Stimulated activated CD4-positive, alpha-beta T cell treated with anti-CD3 and anti-CD28 coated beads, Interleukin-15, amount 100 ng/mL, for 24 hours (primary cell): ENCODE data around the gene VAV2.
"Not testable (repeated sequence)": the region's sequence is repeated elsewhere in the genome, so short reads cannot be mapped to it uniquely, and the experiment has no call there.

ENCODE experiments used
- DNase-seq: peaks from one replicate; pipeline ENCODE4 v3.0.0-alpha.2; 2020

VAV2 gene

GRCh38 chr9:133779516-133780403 is 212.4 kb downstream of the VAV2 start:
- no peak for DNase-seq

- no peak for DNase-seq
Measured at GRCh38 chr9:133779081-133779480, 213.0 kb downstream of the VAV2 start.

DNA sequence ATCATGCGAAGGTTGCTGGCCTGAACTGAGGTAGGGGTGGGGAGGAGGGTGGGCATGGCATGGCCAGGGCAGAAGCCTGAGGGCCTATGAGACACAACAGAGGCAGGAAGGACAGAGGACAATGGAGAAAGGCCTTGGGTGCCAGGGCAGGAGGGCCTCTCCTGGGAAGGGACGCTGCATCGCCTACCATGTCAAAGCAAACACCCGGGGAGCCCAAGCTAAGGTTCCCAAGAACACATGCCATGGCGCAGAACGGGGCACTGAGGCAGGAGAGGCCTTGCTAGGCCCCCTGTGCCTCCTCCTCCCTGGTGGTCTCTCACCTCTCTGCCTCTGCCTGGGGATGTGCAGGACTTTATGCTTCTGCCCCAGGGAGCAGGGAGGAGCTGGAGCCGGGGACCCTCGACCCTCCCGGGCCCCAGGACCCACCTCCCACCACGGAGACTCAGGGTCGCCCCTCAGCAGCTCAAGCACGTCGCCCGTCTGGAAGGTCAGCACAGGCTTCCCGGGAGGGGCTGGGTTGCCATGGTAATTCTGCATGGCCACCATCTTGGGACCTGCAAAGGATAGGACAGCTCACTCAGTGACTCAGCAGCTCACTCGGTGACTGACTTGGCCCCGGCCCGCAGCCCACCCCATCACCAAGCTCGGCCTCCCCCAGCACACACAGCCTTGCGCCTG is 213.6 kb downstream of the VAV2 start:
- no peak for DNase-seq

GRCh38 chr9:133777871-133778270 is 214.3 kb downstream of the VAV2 start:
- no peak for DNase-seq

- DNase-seq = no peak
Measured at GRCh38 chr9:133777068-133777791, 214.9 kb downstream of the VAV2 start.

DNA sequence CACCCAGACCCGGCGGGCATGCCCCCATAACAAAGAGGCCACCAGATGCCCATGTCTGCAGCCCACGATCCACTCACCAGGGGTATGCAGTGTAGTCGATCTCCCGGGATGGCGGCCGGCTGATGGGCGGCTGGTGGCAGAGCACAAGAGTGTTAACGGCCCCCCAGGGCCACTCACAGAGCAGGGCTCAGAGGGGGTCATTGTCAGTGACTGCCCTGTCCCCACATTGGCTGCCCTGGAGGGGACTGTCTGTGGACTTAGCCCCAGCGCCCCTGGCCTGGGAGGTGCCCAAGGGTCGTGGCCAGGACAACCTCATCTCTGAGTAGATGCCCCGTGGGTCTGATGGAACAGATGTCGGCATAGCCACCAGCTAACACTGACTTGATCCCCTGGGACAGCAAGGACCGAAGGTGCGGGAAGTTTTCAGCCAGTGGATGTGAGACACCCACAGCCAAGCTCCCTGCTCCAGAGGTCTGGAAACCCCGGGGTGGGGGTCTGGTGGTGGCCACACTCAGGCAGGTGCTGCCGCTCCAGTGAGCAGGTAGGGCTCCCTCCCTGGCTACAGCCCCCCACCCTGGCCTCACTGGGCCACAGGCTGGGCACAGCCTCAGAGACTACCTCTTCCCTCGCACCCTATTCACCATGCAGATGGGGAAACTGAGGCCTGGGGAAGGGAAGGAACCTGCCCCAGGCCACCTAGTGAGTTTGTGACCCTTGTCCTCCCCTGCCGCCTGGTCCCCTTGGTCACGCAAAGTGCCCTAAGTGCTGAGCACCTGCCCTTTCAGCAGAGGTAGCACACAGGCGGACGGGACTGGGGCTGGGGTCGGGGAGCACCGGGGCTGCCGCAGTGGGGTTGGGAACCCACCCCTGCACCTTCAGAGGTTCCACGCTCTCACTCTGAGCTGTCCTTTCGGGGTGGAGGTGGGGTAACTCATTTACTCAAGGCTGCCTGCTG is 215.9 kb downstream of the VAV2 start:
- DNase-seq = no peak

- DNase-seq = no peak
Measured at GRCh38 chr9:133775291-133775690, 216.8 kb downstream of the VAV2 start.

GRCh38 chr9:133774799-133775198 is 217.3 kb downstream of the VAV2 start:
- DNase-seq = no peak

DNA sequence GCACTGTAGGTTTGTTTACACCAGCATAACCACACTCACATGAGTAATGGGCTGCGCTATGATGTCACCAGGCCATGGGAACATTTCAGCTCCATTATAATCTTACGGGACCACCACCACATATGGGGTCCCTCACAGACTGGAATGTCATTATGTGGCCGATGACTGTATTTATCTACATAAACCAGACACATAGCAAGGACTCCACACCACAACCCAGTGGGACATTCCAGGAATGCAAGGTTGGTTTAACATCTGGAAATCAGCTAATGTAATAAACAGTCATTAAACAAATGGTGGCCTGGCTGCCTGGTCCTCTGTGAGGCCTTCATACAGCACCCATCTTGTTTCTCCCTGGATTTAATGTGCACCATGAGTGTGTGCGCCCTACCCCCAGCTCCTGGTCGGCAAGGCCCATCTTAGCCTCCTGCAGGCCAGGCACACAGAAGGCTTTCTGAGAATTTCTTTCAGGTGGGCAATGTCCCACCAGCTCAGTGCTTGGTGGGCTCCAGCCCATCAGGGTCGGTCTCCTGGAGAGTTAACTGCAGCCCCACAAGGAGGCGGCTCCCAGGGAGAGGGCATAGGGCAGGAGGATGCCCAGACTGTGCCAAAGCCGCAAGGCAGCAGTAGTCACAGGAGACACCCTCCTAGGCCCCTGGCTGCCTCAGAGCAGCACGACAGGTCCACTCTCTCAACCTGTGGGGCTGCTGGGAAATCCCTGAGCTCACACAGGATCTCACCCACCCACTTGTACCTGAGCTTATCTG is 218.1 kb downstream of the VAV2 start:
- no peak for DNase-seq

DNA sequence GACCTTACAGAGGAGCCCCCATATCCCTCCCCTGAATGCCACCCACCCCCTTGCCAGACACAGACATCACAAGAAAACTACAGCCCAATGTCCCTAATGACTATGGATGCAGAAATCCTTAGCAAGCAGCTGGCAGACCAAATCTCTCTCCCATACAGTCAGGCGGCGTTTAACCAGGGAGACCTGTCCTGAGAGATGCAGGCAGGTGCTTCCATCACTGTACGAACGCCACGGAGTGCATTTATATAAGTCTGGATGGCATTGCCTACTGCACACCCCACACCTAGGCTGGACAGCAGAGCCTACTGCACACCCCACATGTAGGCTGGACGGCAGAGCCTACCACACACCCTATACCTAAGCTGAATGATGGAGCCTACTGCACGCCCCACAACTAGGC is 219.5 kb downstream of the VAV2 start:
- DNase-seq = no peak

- DNase-seq = no peak
Measured at GRCh38 chr9:133771486-133772482, 220.3 kb downstream of the VAV2 start.

GRCh38 chr9:133770076-133770777 is 221.9 kb downstream of the VAV2 start:
- no peak for DNase-seq

DNA sequence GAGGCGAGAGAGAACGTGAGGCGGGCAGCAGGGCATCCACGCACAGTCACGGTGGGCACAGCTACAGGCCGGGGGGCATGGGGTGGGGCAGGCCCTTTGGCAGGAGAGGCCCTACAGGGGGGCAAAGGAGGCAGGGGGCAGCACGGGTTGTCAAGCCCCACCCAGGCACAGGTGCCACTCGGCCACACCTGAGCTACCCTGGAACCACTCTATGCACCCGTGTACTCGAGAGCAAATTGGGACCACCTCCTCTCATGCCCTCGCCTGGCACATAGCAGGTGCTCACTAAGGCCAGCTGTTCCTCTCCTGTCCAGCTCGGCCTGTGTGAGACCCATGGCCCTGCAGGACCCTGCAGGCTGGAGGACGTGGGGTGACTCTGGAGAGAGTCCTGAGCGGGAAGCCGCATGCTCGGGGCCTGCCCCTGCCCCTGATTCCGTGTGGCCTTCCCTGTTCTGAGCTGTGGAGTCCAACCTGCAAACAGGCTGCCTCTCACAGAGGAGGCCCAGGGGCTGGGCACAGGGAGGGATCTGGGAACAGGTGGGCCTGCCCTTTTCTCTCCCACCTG is 222.5 kb downstream of the VAV2 start:
- no peak for DNase-seq

GRCh38 chr9:133768859-133769510 is 223.1 kb downstream of the VAV2 start:
- no peak for DNase-seq

DNA sequence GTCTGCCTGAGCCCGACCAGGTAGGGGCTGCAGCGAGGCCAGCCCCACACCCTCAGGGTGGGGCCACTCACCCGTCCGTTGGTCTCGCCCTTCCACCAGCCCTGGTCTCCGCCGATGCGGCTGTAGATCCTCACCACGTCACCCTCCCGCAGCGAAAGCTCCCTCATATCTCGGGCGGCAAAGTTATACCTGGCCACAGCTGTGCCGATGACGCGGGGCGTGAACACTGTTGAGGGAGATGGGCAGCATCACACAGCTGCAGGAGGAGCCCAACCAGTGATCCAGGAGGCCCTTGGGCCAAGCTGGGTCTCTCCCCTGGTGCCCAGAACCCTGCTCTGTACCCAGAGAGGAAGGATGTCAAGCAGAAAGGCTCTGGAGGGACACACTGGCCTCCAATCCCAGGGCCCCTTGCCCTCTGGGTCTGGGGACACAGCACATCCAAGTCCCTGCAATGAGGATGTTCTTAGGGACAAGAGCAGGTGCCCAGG is 223.7 kb downstream of the VAV2 start:
- no peak for DNase-seq

DNA sequence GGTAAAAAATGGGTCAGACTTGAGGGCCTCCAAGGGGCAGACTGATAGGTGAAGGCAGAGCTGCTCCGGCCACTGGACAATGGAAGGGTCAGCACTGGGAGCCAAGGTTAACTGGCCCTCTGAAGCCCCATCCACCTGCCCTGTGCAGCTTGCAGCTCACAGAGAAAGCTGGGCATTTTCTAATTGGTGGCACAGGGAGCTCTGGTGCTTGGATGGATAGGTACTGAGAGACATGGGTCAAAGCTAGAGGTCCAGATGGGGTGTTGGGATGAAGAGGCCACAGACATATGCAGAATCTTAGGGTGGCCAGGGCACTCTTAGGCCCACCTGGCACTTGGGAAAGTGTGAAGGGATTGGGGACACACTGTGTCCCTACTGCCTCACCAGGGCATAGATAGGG is 224.5 kb downstream of the VAV2 start:
- DNase-seq = no peak

GRCh38 chr9:133767008-133767407 is 225.1 kb downstream of the VAV2 start:
- DNase-seq = no peak

DNA sequence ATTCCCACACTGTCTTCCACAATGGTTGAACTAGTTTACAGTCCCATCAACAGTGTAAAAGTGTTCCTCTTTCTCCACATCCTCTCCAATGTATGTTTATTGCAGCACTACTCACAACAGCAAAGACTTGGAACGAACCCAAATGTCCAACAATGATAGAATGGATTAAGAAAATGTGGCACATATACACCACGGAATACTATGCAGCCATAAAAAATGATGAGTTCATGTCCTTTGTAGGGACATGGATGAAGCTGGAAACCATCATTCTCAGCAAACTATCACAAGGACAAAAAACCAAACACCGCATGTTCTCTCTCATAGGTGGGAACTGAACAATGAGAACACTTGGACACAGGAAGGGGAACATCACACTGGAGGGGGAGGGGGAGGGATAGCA is 225.9 kb downstream of the VAV2 start:
- DNase-seq = not testable (repeated sequence)
